Tibial nerve (tissue), 4 donors: ENCODE data around the gene TGFA.

Source experiments
- EP300 ChIP-seq, 2 donors: sonication (generic); formaldehyde crosslinking; IDR thresholded peaks; one replicate each; pipeline ENCODE4 v1.6.1; 2017; ENCODE audit warnings: antibody characterized with exemption in 2 of 2, mild to moderate bottlenecking in 1 of 2
- POLR2A ChIP-seq, 2 donors: fragments of 450-650 bp; IDR thresholded peaks; one replicate each; pipeline ENCODE4 v1.6.1; 2017; ENCODE audit warnings: antibody characterized with exemption in 2 of 2, mild to moderate bottlenecking in 2 of 2, moderate library complexity in 2 of 2
- TF ChIP-seq, protein P1 (sequence below), 5 experiments: fragments of 200-600 bp in 3 of 5; fragments of 450-650 bp in 2 of 5; sonication (generic) in 3 of 5; IDR thresholded peaks; one replicate each; pipeline ENCODE4 v1.5.1; 2016 to 2019; ENCODE audit warnings: antibody characterized with exemption in 5 of 5, mild to moderate bottlenecking in 3 of 5, moderate library complexity in 2 of 5

DNA sequence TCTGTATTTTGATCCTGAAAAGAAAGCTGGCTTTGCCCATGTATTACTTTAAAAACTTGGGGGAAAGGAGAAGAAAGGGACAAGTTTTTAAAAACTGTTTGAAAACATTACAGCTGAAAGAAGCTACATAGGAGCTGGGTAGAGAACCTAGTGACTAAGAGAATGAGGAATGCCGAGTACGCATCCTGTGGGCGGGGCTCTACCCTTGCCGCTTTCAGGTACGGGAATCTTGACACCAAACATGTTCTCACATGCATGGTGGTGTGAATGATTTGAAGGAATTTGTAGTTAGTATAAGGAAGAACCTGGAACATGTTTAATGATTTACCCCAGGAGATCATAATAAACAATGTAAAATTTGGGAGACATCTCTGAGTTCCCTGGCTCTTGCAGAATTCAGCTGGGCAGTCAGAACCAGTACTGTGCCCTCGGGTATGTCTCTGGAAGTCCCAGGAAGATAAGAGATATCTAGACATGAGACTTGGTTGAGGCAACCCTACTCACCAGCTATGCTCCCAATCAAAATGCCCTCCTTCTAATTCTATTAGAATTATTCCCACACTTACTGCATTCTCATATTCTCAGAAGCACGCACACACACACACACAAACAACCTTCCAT, 16.5 kb upstream of the TGFA start:
- TF ChIP-seq, protein P1, sequence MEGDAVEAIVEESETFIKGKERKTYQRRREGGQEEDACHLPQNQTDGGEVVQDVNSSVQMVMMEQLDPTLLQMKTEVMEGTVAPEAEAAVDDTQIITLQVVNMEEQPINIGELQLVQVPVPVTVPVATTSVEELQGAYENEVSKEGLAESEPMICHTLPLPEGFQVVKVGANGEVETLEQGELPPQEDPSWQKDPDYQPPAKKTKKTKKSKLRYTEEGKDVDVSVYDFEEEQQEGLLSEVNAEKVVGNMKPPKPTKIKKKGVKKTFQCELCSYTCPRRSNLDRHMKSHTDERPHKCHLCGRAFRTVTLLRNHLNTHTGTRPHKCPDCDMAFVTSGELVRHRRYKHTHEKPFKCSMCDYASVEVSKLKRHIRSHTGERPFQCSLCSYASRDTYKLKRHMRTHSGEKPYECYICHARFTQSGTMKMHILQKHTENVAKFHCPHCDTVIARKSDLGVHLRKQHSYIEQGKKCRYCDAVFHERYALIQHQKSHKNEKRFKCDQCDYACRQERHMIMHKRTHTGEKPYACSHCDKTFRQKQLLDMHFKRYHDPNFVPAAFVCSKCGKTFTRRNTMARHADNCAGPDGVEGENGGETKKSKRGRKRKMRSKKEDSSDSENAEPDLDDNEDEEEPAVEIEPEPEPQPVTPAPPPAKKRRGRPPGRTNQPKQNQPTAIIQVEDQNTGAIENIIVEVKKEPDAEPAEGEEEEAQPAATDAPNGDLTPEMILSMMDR (IDR thresholded peaks at IDR 0.05): no peak
- TF ChIP-seq POLR2A (IDR thresholded peaks at IDR 0.05) (no peak), EP300 (IDR thresholded peaks at IDR 0.05) (no peak)
